ENCODE data around the gene SEC22A.

DNA sequence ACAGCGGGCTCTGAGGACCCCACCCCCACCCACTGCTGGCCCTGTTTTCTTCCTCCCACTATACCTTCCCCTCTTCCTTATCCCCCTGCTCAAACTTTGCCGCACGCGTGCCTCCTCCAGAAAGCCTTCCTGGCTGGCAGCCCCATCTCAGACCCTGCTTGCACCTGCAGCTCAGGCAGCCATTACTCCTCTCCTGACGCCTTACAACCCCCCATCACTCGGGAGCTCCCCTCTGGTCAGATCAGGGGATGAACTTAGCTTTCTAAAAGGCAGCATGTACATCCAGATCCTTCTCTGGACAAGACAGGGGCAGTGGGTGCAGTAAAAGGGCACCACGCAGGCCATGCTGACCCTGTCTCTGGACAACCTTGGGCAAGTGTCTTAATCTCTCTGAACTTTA, 94.5 kb downstream of the SEC22A start:
- no peak for TF ChIP-seq CTCF (IDR thresholded peaks at IDR 0.05; ENCODE audit: low read length)
- TF ChIP-seq EZH2 (IDR thresholded peaks at IDR 0.05; ENCODE audit: borderline replicate concordance, low read length) = no peak
